H1 (cell line): ENCODE data around the gene METTL8. TPM values are rescaled to one million over a fixed set of nuclear protein-coding genes. Genes with fewer than 3 reads are reported as not detected.

Experiments
- KDM5A ChIP-seq: fragments of 200-600 bp; IDR thresholded peaks from 2 replicates; pipeline ENCODE4 v1.7.1; 2012; ENCODE audit warnings: mild to moderate bottlenecking, low read length, inconsistent platforms, mixed read lengths
- NANOG ChIP-seq: IDR thresholded peaks from 2 replicates; pipeline ENCODE4 v1.6.1; 2011; ENCODE audit warnings: low read length, low read depth, mild to moderate bottlenecking, inconsistent platforms; ENCODE audit not compliant: insufficient read depth, poor library complexity, severe bottlenecking
- ZNF274 ChIP-seq: IDR thresholded peaks from 2 replicates; pipeline ENCODE4 v1.7.0; 2012; ENCODE audit warnings: low read length, borderline replicate concordance; ENCODE audit errors: extremely low read depth
- polyA plus RNA-seq, 7 experiments: library from polyadenylated mRNA; depleted of rRNA in 3 of 7; stranded (reverse) in 5 of 7; unstranded in 2 of 7; fragments of >200 nt in 5 of 7; fragments of 200-250 nt in 2 of 7; gene quantifications; 1 replicate in 5 of 7; 2 replicates in 1 of 7; 4 replicates in 1 of 7; pipeline versions ENCODE4 v1.2.1 to v1.2.3, GENCODE V29; 2011 to 2013; ENCODE audit warnings: missing spikeins in 2 of 7, mixed read lengths in 2 of 7
- total RNA-seq: library from RNA; stranded (reverse); fragmentation: NEBNext Ultra II Directional; extraction: Animal tissue kit (Norgen Biotek cat#: 25700); gene quantifications from 2 replicates; pipeline ENCODE4 v1.2.1, GENCODE V29; 2021

METTL8 gene
- total and polyA plus RNA-seq, 2 of the 8 experiments (the other 6 are each of a cell fraction or from before 2014, with no cell fraction given) = 17.6 to 79.7 TPM

GRCh38 chr2:171412571-171413175 is 21.1 kb downstream of the METTL8 start (continued):
- TF ChIP-seq NANOG = no peak
- TF ChIP-seq ZNF274 = no peak
- no peak for TF ChIP-seq KDM5A
